CD4-positive, alpha-beta T cell treated with Interleukin-17A for 4 hours (primary cell): ENCODE results near the gene ZFAND2A.
"Not testable (repeated sequence)": the region's sequence is repeated elsewhere in the genome, so short reads cannot be mapped to it uniquely, and the experiment has no call there.

ENCODE experiments used
- DNase-seq: peaks from one replicate; pipeline ENCODE4 v3.0.0-alpha.2; 2020; ENCODE audit warnings: mixed read lengths

The ZFAND2A gene

DNA sequence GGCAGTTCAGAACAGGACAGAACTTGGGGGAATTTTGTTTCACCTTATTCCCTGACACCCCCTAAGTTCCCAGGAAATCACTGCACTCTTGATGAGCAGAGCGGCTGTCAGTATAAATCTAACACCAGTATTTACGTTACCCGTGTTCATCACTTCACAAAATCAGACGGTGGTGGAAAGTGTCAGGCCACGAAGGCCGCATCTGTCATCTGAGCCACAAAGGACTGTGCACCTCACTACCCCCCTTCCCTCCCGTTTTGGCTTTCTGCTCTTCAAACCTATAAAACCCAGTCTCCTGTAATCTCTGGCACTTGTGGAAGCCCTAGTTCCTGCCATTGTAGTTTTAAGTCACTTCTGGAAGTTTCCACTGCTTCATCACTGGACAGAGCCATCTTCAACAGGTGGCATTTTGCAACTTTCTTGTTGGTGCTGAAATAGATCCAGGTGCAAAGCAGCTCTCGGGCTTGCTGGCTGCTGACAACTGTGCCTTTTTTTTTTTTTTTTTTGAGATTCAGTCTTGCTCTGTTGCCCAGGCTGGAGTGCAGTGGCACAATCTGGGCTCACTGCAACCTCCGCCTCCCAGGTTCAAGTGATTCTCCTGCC, 9.5 kb downstream of the ZFAND2A start:
- no peak for DNase-seq

DNA sequence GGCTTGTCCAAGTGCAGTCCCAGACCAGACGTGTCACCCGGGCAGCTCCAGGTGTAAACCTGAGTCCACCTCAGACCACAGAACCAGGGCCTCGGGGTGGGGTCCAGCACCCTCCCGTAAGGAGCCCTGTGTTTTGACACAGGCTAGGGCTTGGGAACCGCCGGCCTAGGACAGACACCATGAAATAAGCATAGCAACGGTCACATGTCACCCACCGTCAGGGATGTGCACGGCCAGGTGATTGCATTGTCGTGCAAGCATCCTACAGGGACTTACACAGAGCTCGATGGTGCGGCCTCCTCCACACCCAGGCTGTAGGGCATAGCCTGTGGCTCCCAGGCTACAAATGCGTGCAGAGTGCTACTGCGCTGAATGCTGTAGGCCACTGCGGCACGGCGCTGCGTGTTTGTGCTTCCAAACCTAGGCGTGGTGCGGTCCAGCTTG, 10.6 kb downstream of the ZFAND2A start:
- DNase-seq, result no peak

DNA sequence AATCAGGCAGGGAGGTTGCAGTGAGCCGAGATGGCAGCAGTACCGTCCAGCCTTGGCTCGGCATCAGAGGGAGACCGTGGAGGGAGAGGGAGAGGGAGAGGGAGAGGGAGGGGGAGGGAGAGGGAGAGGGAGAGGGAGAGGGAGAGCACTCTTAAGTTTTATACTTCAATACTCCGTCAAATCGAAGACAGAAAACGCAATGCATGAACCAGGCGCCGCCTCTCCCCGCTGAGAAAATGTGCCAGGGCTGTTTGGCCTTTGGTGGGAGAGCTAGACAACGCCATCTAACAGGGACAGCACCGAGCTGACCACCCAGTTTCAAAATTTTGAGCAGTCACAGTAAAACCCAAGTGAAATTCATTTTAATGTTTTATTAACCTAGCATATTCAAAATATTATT, 12.1 kb downstream of the ZFAND2A start:
- DNase-seq, result not testable (repeated sequence)

DNA sequence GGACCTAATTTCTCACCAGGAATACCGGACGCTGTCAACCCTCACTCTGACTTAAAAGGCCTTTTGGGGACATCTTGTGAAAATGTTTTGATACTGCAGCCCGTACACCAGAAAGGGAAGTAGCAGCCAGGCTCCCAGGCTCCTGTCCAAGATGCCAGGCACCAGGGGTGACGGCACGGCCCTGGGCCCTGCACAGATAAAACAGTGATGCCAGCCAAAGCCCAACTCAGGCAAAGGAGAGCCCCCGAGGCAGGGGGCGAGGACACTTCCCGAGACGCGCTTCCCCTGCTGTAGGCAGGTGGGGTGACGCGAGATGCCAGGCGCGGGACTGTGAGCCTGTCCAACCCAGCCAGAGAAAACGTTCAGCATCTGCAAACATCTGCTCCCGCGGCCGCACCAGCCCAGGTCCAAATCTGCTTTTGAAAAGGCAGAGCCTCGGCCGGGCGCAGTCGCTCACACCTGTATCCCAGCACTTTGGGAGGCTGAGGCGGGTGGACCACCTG, 15.7 kb downstream of the ZFAND2A start:
- DNase-seq, result no peak

DNA sequence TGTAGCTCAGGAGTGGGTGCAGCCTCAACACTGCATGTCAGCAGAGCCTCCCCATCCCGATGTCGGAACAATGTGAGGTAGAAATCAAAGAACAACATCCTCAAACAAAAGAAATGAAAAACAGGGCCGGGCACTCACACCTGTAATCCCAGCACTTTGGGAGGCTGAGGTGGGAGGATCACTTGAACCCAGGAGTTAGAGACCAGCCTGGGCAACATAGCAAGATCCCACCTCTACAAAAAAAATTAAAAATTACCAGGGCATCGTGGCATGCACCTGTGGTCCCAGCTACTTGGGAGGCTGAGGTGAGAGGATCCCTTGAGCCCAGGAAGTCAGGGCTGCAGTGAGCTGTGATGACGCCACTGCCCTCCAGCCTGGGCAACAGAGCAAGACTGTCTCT, 17.0 kb downstream of the ZFAND2A start:
- DNase-seq, result not testable (repeated sequence)

DNA sequence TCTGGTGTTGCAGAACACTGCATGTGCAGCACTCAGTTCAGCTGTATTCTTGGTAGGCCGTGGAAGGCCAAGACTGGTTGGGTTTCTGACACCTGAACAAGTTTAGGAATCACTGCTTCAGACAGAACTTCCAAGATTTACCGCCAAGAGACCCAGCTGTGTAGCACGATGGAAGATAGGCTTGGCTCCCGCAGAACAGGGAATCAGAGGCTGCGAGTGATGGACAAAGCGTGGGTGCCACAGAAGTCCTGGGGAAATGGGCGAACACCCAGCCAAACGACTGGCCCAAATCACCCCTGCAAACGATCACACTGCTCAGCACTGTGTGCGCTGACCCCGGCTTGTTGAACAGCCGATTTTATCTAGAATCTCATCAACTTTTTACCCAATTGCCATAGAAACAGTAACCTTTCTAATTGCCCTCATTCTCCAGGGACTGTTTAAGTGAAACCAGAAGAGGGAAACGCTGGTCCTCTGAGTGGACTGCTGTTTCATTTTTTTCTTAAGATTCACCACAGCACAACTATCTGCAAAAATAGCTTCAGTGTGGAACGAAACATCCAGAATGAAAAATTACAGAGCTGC, 17.9 kb downstream of the ZFAND2A start:
- DNase-seq, result no peak

DNA sequence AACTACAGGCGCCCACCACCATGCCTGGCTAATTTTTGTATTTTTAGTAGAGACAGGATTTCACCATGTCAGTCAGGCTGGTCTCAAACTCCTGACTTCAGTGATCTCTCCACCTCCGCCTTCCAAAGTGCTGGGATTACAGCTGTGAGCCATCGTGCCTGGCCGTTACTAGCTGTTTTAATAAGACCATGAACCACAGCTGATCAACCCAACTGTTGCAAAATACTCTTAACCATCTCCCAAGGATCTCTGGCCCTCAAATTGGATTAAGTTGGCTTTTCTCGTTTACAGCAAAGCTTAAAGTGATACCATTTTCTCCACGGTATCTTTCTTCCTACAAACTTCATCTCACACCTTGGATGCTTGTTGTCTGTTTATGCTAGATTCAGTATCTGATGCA, 18.3 kb downstream of the ZFAND2A start:
- DNase-seq, result no peak

DNA sequence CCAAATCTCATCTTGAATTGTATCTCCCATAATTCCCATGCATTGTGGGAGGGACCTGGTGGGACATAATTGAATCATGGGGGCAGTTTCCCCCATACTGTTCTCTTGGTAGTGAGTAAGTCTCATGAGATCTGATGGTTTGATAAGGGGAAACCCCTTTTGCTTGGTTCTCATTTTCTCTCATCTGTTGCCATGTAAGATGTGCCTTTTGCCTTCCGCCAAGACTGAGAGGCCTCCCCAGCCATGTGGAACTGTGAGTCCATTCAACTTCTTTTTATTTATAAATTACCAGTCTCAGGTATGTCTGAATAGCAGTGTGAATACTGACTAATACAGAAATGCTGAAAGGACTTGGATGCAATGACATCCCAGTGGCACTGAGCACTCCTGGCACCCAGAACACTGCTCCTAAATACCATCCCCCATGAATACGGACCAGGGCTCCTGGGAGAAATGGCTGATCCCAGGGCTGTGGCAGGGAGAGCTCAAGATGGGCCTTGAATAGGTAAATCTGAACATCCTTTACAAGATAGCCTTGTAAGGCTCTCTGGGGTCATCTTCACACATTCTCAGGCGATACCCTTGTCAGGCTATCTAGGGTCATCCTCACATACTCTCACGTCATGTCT, 19.4 kb downstream of the ZFAND2A start:
- no peak for DNase-seq

DNA sequence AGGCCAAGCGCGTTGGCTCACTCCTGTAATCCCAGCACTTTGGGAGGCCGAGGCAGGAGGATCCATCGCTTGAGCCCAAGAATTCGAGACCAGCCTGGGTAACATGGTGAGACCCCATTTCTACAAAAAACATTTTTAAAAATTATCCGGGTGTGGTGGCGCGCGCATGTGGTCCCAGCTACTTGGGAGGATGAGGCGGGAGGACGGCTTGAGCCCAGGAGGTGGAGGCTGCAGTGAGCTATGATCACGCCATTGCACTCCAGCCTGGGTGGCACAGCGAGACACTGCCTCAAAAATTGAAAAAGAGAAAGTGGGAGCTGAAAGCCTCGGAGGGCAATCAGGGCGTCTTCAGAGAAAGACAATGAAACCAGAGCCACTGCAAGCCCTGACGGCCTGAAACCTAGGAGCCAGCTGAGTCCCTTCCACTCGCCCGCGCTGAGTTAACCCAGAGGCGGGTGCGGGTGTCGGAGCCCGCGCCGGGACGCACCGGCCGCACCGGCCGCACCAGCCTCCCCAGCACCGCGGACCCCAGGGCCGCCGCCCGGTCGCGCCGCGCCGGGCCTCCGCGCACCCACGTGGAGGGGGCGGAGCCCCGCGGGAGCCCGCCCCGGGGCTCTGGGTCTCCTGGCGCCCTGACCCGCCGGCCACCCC, 22.4 kb downstream of the ZFAND2A start:
- no peak for DNase-seq

DNA sequence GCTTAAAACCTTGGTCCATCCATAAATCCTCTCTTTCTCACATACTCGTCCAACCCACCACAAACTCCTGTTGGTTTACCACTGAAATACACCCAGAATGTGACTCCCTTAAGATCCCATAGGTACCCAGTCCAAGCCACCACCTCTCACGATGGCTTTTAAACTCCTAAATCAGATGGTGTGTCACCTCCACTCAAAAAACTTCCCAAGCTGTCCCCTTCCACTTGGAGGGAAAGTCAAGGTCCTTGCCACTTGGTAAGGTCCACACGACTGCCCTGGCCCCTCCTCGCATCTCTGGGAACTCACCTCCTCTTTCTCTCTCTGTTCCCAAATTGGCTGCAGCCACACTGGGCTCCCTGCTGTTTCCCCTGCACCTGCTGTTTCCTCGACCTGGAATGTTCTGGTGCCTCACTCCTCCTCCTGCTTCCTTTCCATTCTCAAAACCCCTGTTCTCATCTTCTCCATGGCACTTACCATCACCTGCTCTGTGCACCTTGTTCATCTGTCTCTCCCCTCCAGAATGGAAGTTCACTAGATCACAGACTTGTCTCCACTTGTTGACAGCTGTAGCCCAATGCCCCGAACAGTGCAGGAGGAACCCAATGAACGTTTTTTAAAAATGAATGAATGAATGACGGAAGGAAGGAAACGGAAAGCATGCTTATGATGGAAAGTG, 23.0 kb downstream of the ZFAND2A start:
- no peak for DNase-seq

DNA sequence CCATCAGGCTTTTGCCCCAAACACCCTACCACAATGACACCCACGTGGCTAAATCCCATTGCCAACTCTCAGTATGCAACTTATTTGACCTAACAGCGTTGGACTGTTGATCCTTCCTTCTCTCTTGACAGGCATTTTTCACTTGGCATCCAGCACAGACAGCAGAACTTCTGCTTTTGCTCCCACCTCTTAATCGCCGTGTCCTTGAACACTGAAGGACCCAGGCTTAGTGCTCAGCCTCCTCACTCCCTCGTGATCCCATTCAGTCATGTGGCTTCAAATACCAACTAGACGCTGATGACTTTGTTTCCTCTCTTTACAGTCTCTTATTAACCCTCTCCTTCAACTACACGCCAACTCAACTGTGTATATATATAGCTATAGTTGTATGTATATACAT, 25.0 kb downstream of the ZFAND2A start:
- no peak for DNase-seq

DNA sequence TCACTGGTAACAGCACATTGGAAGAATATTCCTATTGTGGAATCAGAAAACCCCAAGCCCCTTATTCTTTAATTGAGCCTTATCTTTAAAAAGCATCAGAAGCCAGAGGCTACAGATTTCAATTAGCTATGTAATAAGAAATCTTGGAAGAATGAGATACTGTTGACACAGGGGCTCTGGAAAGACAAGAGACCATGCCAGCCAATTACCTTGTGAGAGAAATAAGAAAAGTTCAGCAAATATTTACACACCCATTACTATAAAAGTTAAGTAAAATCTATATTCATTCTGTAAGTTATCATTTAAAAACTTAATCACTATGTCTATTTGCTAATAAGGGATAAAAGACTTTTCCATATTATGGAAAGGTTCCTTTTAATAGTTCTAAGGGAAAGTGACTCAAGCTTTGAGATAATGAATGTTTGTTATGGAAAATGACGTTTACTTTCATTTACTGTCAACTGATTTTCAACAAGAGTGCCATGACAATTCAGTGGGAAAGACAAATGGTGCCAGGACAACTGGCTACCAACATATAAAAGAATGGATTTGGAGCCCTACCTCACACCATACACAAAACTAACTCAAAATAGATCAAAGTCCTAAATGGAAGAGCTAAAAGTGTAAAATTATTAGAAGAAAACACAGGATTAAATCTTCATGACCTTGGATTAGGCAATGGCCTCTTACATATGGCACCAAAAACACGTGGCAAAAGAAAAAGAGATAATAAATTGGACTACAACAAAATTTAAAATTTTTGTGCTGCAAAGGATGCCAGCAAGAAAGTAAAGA, 28.3 kb downstream of the ZFAND2A start:
- DNase-seq, result no peak

DNA sequence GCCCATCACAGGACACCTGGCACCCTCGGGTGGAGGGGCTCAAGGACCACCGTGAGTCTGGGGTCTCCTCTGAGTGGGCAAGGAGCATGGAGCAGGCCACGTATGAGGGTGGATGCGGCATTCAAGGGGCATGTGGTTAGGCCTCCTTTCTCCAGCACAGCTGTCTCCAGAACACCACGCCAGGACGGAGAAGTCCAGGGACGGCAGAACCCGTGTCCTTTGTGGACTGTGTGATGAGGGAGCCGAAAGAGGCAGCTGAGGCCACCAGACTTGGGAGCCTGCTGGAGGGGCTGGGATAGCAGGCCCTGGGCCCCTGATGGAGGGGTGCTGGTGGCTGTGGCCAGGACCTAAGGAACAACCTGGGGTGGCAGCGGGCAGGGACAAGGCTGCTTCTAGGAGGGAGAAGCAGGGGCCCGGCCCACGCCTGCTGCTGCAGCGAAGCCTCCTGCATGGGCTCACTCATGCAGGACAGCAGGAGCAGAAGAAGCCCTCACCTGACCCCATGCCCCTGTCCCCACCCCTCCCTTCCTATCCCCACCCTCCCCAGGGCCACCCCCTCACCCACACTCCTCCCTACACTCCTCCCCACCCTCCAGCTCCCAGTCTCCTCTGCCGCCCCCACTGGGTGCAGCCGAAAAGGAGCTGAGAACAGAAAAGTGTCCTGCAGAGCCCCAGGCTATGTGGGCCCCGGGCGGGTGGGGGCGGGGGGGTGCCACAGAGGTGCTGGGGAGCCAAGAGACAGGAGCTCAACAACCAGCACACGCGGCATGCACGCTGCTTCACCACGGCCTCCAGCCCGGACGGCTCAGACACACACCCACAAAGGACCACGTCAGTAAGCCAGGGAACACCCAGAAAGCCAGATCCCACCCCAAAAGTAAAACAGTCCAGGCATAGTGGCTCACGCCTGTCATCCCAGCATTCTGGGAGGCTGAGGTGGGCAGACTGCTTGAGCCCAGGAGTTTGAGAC, 29.7 kb downstream of the ZFAND2A start:
- DNase-seq, result no peak

DNA sequence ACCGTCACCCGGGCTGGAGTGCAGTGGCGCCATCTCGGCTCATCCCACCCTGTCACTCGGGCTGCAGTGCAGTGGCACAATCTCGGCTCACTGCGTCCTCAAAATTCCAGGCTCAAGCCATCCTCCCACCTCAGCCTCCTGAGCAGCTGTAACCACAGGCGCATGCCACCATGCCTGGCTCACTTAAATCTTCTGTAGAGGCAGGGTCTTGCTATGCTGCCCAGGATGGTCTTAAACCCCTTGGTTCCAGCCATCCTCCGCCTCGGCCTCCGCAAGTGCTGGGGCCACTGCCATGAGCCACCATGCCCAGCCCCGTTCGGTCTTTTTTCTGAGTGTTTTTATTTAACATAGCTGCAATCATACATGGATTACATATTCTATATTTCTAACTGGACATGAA, 30.6 kb downstream of the ZFAND2A start:
- no peak for DNase-seq

DNA sequence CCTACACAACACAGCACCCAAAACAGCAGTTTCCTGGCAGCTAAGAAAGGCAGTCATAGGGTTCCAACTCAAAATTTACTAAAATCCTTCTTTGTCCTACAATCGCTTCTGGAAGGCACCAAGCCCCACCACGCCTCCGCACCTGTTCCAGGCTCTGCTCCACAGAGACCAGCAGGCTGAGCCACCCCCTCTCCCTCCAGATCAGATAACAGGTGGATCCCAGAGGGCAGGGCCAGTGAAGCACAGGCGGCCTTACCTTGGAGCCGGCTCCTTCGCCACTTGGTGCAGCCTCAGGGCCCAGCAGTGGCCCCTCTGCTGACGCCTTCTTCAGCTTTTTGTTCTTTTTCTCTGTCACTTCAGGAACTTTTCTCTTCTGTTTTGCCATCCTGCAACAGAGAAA, 33.0 kb downstream of the ZFAND2A start:
- DNase-seq, result no peak

DNA sequence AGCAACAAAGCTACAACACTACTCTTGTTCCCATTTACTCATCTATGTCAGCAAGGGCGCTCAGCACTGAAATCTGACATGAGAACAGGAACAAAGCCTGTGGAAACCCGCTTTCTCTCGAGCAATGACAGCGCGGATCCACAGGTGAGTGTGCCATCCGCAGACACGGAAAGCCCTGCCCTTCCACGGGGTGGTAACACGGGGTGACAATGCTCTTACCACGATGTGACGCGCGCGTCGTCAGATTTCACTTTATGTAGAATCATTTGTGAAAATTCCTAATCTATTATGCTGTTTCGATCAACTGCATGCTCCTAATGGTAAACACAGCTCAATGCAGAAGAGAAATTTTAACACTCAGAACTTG, 34.4 kb downstream of the ZFAND2A start:
- no peak for DNase-seq

DNA sequence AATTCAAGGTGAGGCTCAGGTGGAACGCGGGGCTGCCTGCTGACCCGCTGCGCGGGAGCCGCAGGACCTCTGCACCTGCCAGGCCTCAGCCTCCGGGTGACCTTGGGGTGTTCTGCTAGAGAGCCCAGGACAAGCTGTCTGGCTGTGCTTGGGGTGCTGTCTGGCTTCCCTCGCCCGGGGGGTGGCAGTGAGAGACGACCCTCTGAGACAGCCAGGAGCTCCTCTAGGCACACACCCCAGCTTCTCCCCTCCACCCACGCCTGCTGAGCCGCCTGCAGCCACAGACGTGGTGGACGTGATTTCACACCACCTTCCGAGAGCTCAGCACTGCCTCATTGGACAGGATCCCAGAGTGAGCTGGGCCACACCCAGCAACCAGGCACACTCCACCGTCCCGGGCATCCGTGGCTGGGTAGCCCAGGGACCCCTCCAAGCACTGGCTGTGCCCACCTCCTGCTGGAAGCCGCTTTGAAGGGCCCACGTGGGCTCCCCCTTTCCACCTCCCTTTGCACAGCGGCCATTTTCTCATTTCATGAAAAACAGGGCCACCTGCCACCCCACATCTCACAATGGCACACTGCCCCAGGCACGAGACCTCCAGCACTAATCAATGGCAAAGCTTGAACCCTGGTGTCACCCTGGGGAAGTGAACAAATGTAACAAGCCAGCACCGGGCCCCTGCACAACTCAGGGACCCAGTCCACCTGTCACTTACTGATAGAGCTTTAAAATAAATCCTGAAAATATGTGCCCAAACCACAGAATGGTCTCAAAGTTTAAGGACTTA, 35.0 kb downstream of the ZFAND2A start:
- DNase-seq, result no peak

DNA sequence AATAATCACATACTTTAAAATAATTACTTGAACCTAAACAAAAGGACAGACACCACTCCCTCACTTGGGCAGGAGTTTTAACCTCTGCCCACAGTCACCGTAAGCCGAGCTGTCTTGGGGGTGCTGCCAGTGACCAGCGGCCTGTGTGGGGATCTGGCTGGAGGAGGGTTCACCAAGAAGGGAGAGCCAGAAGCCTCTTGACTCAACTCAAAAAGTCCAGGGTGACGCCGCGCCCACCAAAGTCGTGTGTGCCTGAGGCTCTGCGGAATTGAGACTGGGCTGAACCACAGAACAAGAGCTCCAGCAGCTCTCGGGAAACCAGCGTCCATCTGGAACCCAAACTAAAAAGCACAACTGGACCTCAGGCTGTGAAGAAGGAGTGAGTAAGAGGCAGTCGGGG, 35.8 kb downstream of the ZFAND2A start:
- DNase-seq, result no peak

DNA sequence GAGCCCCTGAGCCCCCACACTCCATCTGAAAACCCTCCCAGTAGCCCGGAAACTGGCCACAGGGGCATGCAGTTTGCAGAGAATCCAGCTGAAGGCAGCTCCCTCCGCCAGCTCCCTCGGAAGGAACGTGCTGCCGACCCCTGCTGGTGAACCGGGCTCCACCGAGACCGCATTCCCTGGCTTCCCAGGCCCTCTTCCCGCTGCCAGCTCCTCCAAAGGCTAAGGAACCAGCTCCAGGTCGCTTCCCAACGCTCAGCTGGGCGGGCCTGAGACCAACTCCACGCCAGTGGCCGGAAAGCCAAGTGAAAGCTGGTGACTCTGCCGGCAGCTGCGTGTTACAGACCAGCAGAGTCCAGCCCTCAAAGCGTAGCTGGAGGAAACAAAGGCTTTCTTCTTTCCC, 36.3 kb downstream of the ZFAND2A start:
- no peak for DNase-seq

DNA sequence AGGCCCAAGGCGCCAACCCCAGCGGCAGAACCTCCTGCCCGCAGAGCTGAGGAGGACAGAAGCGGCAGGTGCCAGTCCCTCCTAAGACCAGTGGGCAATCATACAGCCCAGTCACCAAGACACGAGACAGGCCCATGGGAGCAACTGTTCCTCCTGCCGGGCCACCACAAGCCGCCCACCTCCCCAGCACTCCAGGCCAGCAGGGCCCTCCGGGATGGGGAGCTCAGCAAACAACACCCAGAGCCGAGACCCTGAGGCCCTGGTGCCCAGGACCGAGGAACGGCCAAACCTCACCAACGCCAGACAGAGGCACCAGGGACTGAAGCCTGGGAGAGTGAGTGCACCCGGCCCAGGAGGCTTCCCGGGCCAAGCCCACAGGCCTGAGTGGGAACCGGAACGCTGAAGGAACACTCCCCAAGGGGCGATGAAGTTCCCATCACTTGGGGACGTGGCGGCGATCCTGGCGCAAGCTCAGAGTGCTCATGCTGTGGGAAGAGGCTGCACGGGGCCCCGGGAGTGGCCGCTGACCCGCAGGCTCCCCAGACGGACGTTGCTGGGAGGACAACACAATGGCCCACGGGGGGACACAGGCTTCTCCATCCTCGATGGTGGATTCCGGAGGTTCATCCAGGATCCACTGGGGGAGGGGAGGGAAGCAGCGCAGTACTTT, 37.0 kb downstream of the ZFAND2A start:
- no peak for DNase-seq
